Measurements from ENCODE around the gene MAN2A2. TPM values are rescaled to one million over a fixed set of nuclear protein-coding genes. Genes with fewer than 3 reads are reported as not detected.

The MAN2A2 gene
- total RNA-seq, 1 experiment from 2014 or later = 27.4 TPM

DNA sequence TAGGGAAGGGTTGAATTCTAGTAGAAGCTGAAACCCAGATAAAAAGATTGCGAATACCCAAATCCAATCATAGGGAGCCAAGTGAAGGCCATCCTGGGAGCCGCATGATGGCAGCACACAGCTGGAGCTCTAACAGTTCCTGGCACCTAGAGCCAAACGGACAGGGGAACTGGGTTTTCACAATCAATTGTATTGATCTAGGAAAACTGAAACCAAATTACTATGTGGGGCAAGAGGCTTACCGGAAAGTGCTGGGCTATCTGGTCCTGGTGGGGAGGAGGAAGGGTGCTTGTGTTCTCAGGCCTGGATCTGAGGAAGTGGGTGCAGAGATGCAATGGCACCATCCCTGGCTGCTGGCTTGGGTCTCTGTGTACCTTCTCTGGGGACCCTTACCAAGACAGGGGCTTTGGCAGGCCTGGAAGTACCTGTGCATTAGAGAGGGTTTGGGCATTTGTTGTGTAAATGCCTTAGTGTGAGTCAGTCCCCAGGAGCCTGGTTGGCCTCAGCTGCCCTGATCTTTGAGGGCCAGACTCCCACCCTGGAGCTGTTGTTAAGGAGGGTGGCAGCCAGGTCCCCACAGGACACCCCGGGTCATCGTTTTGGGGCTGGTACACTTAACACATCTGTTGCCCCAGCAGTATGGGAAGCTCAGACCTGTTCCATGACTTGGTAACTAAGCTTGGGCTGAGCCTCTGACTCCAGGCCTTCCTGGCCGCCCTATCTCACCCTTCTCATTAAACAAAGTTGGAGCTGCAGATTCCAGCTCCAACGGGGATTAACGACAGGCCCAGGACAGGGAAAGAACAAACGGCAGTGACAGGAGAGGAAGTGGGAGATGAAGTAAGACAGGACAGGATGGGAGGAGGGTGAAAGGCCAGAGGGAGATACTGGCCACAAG, 43.6 kb upstream of the MAN2A2 start:
- Histone ChIP-seq H3T11ph (ENCODE audit: low read length) (no peak overlapping the region), H2AK5ac (ENCODE audit: insufficient read length, low read length) (no peak overlapping the region), H3K79me1 (ENCODE audit: insufficient read depth, low read depth, low read length, poor library complexity, severe bottlenecking) (no peaks in the 10 kb centered on the region), H4K20me1 (ENCODE audit: control insufficient read depth, insufficient read depth, insufficient read length) (no peaks in the 10 kb centered on the region), H2BK5ac (ENCODE audit: insufficient read length, low read length) (no peak overlapping the region), H3K4me2 (ENCODE audit: insufficient read depth, insufficient read length, low read length) (no peak overlapping the region), H3K14ac (ENCODE audit: insufficient read depth, low read length) (peak overlapping the region; percentile 1; the same call in 1 of the 2 replicates), H3K56ac (ENCODE audit: insufficient read length, low read depth, low read length) (no peak overlapping the region), H4K8ac (replicated peaks; ENCODE audit: insufficient read length, low read depth, low read length) (no peak overlapping the region), H3K4me1 (ENCODE audit: insufficient read depth, low read length) (peaks cover 2% of the 10 kb centered on the region; the same call in 1 of the 2 replicates), H3K79me2 (ENCODE audit: insufficient read depth, low read length) (no peaks in the 10 kb centered on the region), H2BK20ac (ENCODE audit: low read depth, low read length, poor library complexity, severe bottlenecking) (no peak overlapping the region), H2BK12ac (ENCODE audit: insufficient read length, low read depth, low read length) (no peak overlapping the region), H3K18ac (ENCODE audit: insufficient read length, low read depth, low read length) (peak overlapping the region; percentile 72), H3K23ac (ENCODE audit: insufficient read length, low read depth, low read length) (no peak overlapping the region), H3K23me2 (ENCODE audit: insufficient read length, low read depth, low read length, poor library complexity, severe bottlenecking) (no peaks in the 10 kb centered on the region), H4K91ac (ENCODE audit: insufficient read length, low read depth, low read length) (no peak overlapping the region), H3K27me3 (ENCODE audit: insufficient read depth, low read length) (no peaks in the 10 kb centered on the region), H3K27ac (ENCODE audit: insufficient read length, low read depth, low read length) (no peak overlapping the region), H3K9ac (ENCODE audit: extremely low read depth, insufficient read length, low read length) (no peak overlapping the region), H2BK15ac (ENCODE audit: low read depth, low read length) (no peak overlapping the region), H2BK120ac (ENCODE audit: low read depth, low read length, poor library complexity, severe bottlenecking) (no peak overlapping the region), H4K5ac (ENCODE audit: insufficient read length, low read depth, low read length) (no peak overlapping the region), H3K4ac (ENCODE audit: low read depth, low read length) (no peak overlapping the region), H2AFZ (ENCODE audit: low read length) (peak overlapping the region; percentile 46), H3K9me3 (ENCODE audit: control insufficient read depth, low read depth, low read length) (no peaks in the 10 kb centered on the region)
- Mint-ChIP-seq H3K27me3 (ENCODE audit: low read depth) (no peaks in the 10 kb centered on the region), H3K27ac (peak overlapping the region; percentile 34 to 81 (median 59); a peak in 5 of 7 replicates), H3K4me1 (peaks cover 8 to 9% of the 10 kb centered on the region in 2 experiments), H3K9me3 (no peaks in the 10 kb centered on the region; a peak in 1 of 5 replicates), H3K36me3 (ENCODE audit: insufficient read depth in 1 of 3, low read depth in 3 of 3) (no peaks in the 10 kb centered on the region), H3K4me3 (peak overlapping the region in 1 of 2 experiments; percentile 1; a peak in 1 of 5 replicates)
- peak; percentile 67 for DNase-seq
- no CpG with 5 or more reads among the region's 10 CpGs for WGBS (ENCODE audit: extremely low coverage, insufficient read length, low lambda C conversion rate)
- no peak for TF ChIP-seq CTCF (conservative IDR thresholded peaks at IDR 0.05)

Measured in H9 (cell line).